Endothelial cell of umbilical vein (primary cell): ENCODE results near the gene EHD3. TPM values are rescaled to one million over a fixed set of nuclear protein-coding genes. Genes with fewer than 3 reads are reported as not detected.

ENCODE experiments used
- BruUV-seq: library from RNA; stranded (reverse); fragments of 400-500 nt; replicated peaks from 2 replicates; lab custom pipeline; 2021; lab: Mats Ljungman, UMichigan
- CTCF ChIA-PET: fragments of 300-600, 350-600 bp; sonication (Branson Sonifier 250); formaldehyde crosslinking; loops from one replicate; lab custom pipeline; 2021; ENCODE audit warnings: antibody characterized with exemption, inconsistent platforms; lab: Charles Lee
- POLR2A ChIA-PET: fragments of 300-600, 350-600 bp; sonication (Branson Sonifier 250); formaldehyde crosslinking; loops from one replicate; lab custom pipeline; 2021; ENCODE audit warnings: antibody characterized with exemption, inconsistent platforms; lab: Charles Lee
- DNase-seq: peaks from one replicate; pipeline ENCODE4 v3.0.0-alpha.2; 2011; ENCODE audit warnings: low read depth, low spot score
- FAIRE-seq: peaks from 2 replicates; lab custom pipeline; 2011; peaks lifted over from hg19 to GRCh38; lab: Jason Lieb, UNC
- H2AFZ ChIP-seq: 2 replicates; pipeline ENCODE4 v1.6.0; 2012; ENCODE audit warnings: low read depth, low read length, control low read depth, inconsistent platforms
- H3K27ac ChIP-seq: 2 replicates; pipeline ENCODE4 v1.5.1; 2011; ENCODE audit warnings: low read depth, mild to moderate bottlenecking, control low read depth, low read length, moderate library complexity; ENCODE audit not compliant: insufficient read depth
- H3K27me3 ChIP-seq, 2 experiments: 2 replicates each; pipeline versions ENCODE4 v1.6.0 to v1.6.1; 2011; ENCODE audit warnings: low read length in 2 of 2, mixed read lengths in 1 of 2; ENCODE audit not compliant: control insufficient read depth in 2 of 2, insufficient read depth in 2 of 2
- H3K36me3 ChIP-seq, 2 experiments: 2 replicates in 1 of 2; 3 replicates in 1 of 2; pipeline ENCODE4 v1.5.1; 2011; ENCODE audit warnings: low read length in 2 of 2, mild to moderate bottlenecking in 1 of 2, moderate library complexity in 1 of 2; ENCODE audit not compliant: control insufficient read depth in 2 of 2, insufficient read depth in 2 of 2; ENCODE audit errors: extremely low read depth in 1 of 2
- H3K4me1 ChIP-seq: 3 replicates; pipeline ENCODE4 v1.5.1; 2011; ENCODE audit warnings: mild to moderate bottlenecking, low read length; ENCODE audit not compliant: control insufficient read depth, insufficient read depth; ENCODE audit errors: extremely low read depth
- H3K4me2 ChIP-seq: 2 replicates; pipeline ENCODE4 v1.6.1; 2011; ENCODE audit warnings: low read length, control low read depth, mixed read lengths; ENCODE audit not compliant: insufficient read depth
- H3K4me3 ChIP-seq, 3 experiments: fragments of 200-600 bp in 1 of 3; sonication (generic), shearing (Covaris generic) in 1 of 3; replicated peaks in 1 of 3; 2 replicates each; pipeline ENCODE4 v1.5.1; 2011 to 2016; ENCODE audit warnings: control low read depth in 3 of 3, low read length in 3 of 3, mild to moderate bottlenecking in 2 of 3, inconsistent platforms in 1 of 3, low read depth in 1 of 3, moderate library complexity in 1 of 3; ENCODE audit not compliant: insufficient read depth in 1 of 3
- H3K79me2 ChIP-seq: 2 replicates; pipeline ENCODE4 v1.6.0; 2012; ENCODE audit warnings: low read length, inconsistent platforms; ENCODE audit not compliant: control insufficient read depth, insufficient read depth
- H3K9ac ChIP-seq: replicated peaks from 2 replicates; pipeline ENCODE3; 2011; ENCODE audit warnings: low read length, control low read depth; ENCODE audit not compliant: insufficient read depth; ENCODE audit errors: extremely low read depth
- H3K9me1 ChIP-seq: replicated peaks from 3 replicates; pipeline ENCODE4 v1.6.0; 2011; ENCODE audit warnings: mild to moderate bottlenecking, low read length; ENCODE audit not compliant: control insufficient read depth, insufficient read depth; ENCODE audit errors: extremely low read depth
- H3K9me3 ChIP-seq: replicated peaks from 2 replicates; pipeline ENCODE4 v1.5.1; 2012; ENCODE audit warnings: low read length, inconsistent platforms; ENCODE audit not compliant: control insufficient read depth, insufficient read depth
- H4K20me1 ChIP-seq: replicated peaks from 2 replicates; pipeline ENCODE3; 2011; ENCODE audit warnings: mild to moderate bottlenecking, low read length; ENCODE audit not compliant: control insufficient read depth, insufficient read depth; ENCODE audit errors: extremely low read depth
- EZH2 ChIP-seq: IDR thresholded peaks from 2 replicates; pipeline ENCODE4 v1.6.1; 2012; ENCODE audit warnings: borderline replicate concordance, low read depth, mild to moderate bottlenecking, moderate library complexity, low read length, inconsistent platforms; ENCODE audit not compliant: severe bottlenecking
- FOS ChIP-seq: IDR thresholded peaks from 2 replicates; pipeline ENCODE4 v1.6.1; 2011; ENCODE audit warnings: mild to moderate bottlenecking, low read length, moderate library complexity, borderline replicate concordance; ENCODE audit not compliant: insufficient read depth
- GATA2 ChIP-seq: IDR thresholded peaks from 2 replicates; pipeline ENCODE4 v1.7.0; 2011; ENCODE audit warnings: low read depth, mild to moderate bottlenecking, moderate library complexity, mixed read lengths, low read length; ENCODE audit not compliant: insufficient read length, insufficient read depth
- JUN ChIP-seq: IDR thresholded peaks from 2 replicates; pipeline ENCODE4 v1.6.1; 2011; ENCODE audit warnings: borderline replicate concordance, low read depth; ENCODE audit not compliant: insufficient read length, insufficient read depth
- MYC ChIP-seq: IDR thresholded peaks from one replicate; pipeline ENCODE4 v1.6.1; 2011; ENCODE audit warnings: mild to moderate bottlenecking, low read depth, low read length
- POLR2A ChIP-seq: IDR thresholded peaks from 2 replicates; pipeline ENCODE4 v1.6.1; 2012; ENCODE audit warnings: low read depth, mild to moderate bottlenecking, control low read depth, low read length
- POLR2AphosphoS5 ChIP-seq: IDR thresholded peaks from 2 replicates; pipeline ENCODE4 v1.6.1; 2012; ENCODE audit warnings: low read depth, mild to moderate bottlenecking, control low read depth, low read length, moderate library complexity; ENCODE audit not compliant: insufficient read depth
- dilution Hi-C: fragments of 300-500 bp; cut with MboI; formaldehyde crosslinking; loops from one replicate; pipeline ENCODE4 v1.15.0; 2019; ENCODE audit warnings: low sequenced_read_pairs; ENCODE audit not compliant: extremely low pct_ligation_motif_present
- intact Hi-C: fragments of 100-400 bp; cut with micrococcal nuclease; formaldehyde crosslinking; loops from one replicate; pipeline ENCODE4 v1.10.0; 2022
- polyA plus RNA-seq, 4 experiments: library from polyadenylated mRNA; depleted of rRNA in 3 of 4; stranded (reverse) in 3 of 4; unstranded in 1 of 4; fragments of >200 nt; gene quantifications; 2 replicates each; pipeline versions ENCODE4 v1.2.1 to v1.2.3, GENCODE V29; 2011 to 2012; ENCODE audit warnings: missing spikeins in 1 of 4
- total RNA-seq: library from RNA; stranded (reverse); gene quantifications from 2 replicates; pipeline ENCODE4 v1.2.3, GENCODE V29; 2021
- TF ChIP-seq, protein P1 (sequence below), 2 donors: IDR thresholded peaks; 1 replicate in 1 of 2; 2 replicates in 1 of 2; pipeline ENCODE4 v1.5.1; 2011; ENCODE audit warnings: low read length in 2 of 2, mild to moderate bottlenecking in 2 of 2, moderate library complexity in 2 of 2, control low read depth in 1 of 2, inconsistent platforms in 1 of 2, low read depth in 1 of 2; ENCODE audit not compliant: insufficient read depth in 1 of 2; ENCODE audit errors: extremely low read depth in 1 of 2
- TF ChIP-seq, protein P2 (sequence below): IDR thresholded peaks from 2 replicates; pipeline ENCODE4 v1.6.1; 2011; ENCODE audit not compliant: insufficient read depth, insufficient read length

The EHD3 gene
- total and polyA plus RNA-seq, 2 donors (not counting 3 experiments of a cell fraction or from before 2014, with no cell fraction given), result 6.5 to 12.1 TPM

GRCh38 chr2:31226266-31226665, 7.7 kb upstream of the EHD3 start:
- Histone ChIP-seq H4K20me1 (no peaks in the 10 kb centered on the region), H3K4me2 (no peak overlapping the region), H3K36me3 (no peaks in the 10 kb centered on the region), H3K4me3 (no peak overlapping the region), H3K9me1 (no peaks in the 10 kb centered on the region), H3K9me3 (no peaks in the 10 kb centered on the region), H3K9ac (no peak overlapping the region), H3K79me2 (no peaks in the 10 kb centered on the region), H3K27ac (no peak overlapping the region), H3K27me3 (peaks cover 2 to 7% of the 10 kb centered on the region in 2 experiments), H3K4me1 (no peaks in the 10 kb centered on the region), H2AFZ (no peak overlapping the region)
- CTCF ChIA-PET, result no interaction called here
- POLR2A ChIA-PET, result no interaction called here
- FAIRE-seq (no peak), DNase-seq (no peak)
- intact Hi-C loops, result no loop called here
- TF ChIP-seq, protein P1, sequence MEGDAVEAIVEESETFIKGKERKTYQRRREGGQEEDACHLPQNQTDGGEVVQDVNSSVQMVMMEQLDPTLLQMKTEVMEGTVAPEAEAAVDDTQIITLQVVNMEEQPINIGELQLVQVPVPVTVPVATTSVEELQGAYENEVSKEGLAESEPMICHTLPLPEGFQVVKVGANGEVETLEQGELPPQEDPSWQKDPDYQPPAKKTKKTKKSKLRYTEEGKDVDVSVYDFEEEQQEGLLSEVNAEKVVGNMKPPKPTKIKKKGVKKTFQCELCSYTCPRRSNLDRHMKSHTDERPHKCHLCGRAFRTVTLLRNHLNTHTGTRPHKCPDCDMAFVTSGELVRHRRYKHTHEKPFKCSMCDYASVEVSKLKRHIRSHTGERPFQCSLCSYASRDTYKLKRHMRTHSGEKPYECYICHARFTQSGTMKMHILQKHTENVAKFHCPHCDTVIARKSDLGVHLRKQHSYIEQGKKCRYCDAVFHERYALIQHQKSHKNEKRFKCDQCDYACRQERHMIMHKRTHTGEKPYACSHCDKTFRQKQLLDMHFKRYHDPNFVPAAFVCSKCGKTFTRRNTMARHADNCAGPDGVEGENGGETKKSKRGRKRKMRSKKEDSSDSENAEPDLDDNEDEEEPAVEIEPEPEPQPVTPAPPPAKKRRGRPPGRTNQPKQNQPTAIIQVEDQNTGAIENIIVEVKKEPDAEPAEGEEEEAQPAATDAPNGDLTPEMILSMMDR (IDR thresholded peaks at IDR 0.05; ENCODE audit: extremely low read depth in 1 of 2, insufficient read depth in 1 of 2, low read depth in 1 of 2, low read length in 2 of 2), result no peak
- no peak for TF ChIP-seq MYC
- no peak for TF ChIP-seq GATA2
- TF ChIP-seq JUN, result no peak
- TF ChIP-seq POLR2AphosphoS5, result no peak
- TF ChIP-seq POLR2A, result no peak
- no peak for TF ChIP-seq FOS
- no peak for TF ChIP-seq EZH2
- TF ChIP-seq, protein P2, sequence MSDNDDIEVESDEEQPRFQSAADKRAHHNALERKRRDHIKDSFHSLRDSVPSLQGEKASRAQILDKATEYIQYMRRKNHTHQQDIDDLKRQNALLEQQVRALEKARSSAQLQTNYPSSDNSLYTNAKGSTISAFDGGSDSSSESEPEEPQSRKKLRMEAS, result no peak
- dilution Hi-C loops, result no loop called here
- no TSS peak for BruUV-seq
